Stimulated activated CD8-positive, alpha-beta memory T cell treated with anti-CD3 and anti-CD28 coated beads, Interleukin-7, amount 100 ng/mL, for 48 hours (primary cell): ENCODE measurements around the gene ZBED1.
"Not testable (repeated sequence)": the region's sequence is repeated elsewhere in the genome, so short reads cannot be mapped to it uniquely, and the experiment has no call there.

ENCODE experiments used
- DNase-seq, 2 donors: peaks; one replicate each; pipeline ENCODE4 v3.0.0-alpha.2; 2020; ENCODE audit warnings: low read depth in 1 of 2; ENCODE audit errors: extremely low read depth in 1 of 2

ZBED1 gene

DNA sequence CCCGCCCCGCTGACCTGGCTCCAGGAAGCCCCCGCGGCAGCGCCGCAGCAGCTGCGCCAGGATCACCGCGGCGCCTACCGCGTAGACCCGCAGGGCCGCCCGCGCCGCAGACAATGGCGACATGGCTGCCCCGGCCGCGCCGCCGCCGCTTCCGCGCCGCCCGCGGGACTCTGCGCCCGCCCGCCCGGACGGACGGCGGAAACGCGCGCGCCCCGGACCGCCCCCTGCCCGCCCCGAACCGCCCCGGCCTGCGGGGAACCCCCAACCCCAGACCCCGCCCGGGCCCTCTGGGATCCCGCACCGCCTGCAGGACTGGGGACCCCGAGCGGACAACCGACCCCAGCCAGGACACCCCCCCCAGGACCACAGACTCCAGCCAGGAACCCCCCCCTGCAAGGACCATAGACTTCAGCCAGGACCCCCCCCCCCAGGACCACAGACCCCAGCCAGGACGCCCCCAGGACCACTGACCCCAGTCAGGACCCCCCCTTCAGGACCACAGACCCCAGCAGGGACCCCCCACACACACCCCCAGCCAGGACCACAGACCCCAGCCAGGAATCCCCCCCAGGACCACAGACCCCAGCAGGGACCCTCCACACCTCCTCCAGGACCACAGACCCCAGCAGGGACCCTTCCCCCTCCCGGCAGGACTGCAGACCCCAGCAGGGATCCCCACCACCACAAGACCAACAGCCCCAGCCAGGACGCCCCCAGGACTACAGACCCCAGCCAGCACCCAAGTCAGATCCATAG lies at the start of gene ZBED1, which contains the start of gene DHRSX:
TSS of gene ZBED1 (minus strand) at position 174 of the 756 bp plus-strand sequence. CDS start 10,257 bp downstream, outside the sequence.
TSS of gene DHRSX (minus strand) at position 174 of the 756 bp plus-strand sequence. CDS start at position 123, 51 bp downstream.
- peak; percentile 14 to 38 for DNase-seq

- no peak for DNase-seq
Observed at GRCh38 chrX:2549876-2550275, 49.1 kb upstream of the ZBED1 start.

DNA sequence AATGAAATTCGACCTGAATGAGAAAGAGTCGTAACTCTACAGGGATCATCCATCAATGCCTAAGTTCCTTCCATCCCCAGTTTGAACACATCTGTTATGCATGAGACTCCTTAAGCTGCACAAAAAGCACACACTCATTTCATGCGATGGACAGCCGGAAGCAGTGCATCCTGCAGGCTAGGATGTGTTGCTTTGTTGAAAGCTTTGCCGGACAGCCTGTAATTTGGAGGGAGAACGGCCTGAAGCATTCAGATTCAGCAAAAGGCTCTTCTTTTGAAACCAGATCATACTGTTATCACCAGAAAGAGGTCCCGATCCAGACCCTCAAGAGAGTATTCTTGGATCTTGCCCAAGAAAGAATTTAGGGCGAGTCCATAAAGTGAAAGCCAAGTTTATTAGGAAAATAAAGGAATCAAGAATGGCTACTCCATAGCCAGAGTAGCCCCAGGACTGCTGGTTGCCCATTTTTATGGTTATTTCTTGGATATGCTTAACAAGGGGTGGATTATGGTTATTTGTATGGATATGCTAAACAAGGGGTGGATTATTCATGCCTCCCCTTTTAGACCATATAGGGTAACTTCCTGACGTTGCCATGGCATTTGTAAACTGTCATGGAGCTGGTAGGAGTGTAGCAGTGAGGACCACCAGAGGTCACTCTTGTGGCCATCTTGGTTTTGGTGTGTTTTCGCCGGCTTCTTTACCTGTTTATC lies 48.1 kb upstream of the ZBED1 start:
- no peak for DNase-seq

DNA sequence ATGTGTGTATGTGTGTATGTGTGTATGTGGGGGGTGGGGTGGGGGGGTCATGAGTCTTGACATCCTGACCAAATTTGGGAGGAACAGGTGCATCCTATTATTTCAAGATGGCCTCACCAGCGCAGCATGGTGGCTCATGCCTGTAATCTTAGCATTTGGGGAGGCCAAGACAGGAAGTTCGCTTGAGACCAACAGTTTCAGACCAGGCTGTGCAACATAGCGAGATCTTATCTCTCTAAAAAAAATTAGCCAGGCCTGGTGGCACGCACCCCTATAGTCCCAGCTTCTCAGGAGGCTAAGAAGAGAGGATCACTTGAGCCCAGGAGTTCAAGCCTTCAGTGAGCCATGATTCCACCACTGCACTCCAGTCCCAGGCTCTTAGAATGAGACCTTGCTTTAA lies 47.0 kb upstream of the ZBED1 start:
- no peak for DNase-seq

DNA sequence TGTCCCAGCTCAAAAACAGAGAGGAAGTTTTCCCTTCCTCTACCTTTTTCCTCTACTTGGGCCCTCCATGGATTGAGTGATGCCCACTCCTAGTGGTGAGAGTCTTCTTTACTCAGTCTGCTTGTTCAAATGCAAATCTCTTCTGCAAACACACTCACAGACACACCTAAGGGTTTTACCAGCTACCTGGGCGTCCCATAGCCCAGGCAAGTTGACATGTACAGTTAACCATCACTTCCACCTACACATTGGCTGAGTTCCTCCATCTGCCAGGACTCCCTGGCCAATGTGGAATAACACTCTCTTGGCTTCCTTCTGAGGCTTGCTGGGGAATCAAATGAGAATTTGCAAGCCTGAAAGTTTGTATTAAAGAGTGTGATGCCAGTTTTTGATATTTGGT lies 45.7 kb upstream of the ZBED1 start:
- DNase-seq = no peak

GRCh38 chrX:2545144-2545543 lies 44.4 kb upstream of the ZBED1 start:
- no peak for DNase-seq

DNA sequence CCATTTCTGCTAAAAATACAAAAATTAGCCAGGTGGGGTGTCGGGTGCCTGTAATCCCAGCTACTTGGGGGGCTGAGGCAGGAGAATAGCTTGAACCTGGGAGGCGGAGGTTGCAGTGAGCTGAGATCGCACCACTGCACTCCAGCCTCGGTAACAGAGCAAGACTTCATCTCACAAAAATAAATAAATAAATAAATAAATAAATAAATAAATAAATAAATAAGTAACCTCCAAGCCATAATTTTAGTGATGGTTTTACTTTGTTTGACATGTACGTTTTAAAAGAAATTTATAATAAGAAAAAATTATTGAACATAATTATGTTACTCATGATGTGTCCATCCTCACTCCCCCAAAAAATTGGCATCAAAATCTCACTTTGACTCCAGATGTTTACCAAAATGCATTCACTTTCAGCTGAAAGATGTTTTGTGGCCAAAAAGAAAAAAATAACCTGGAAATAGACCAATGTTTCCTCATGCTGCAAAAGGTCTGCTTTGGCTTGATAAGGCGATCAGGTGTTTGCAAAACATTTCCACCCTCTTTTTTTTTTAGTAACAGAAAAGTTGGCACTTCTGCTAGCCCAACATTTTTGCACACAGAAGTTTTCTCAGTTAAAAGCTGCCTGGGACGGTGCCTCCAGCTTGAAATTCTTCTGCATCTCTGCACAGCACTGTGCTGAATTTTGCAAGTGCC lies 42.2 kb upstream of the ZBED1 start:
- DNase-seq = no peak

- DNase-seq = no peak
Observed at GRCh38 chrX:2541603-2542002, 40.8 kb upstream of the ZBED1 start.

- DNase-seq = no peak
Observed at GRCh38 chrX:2540426-2540947, 39.7 kb upstream of the ZBED1 start.

DNA sequence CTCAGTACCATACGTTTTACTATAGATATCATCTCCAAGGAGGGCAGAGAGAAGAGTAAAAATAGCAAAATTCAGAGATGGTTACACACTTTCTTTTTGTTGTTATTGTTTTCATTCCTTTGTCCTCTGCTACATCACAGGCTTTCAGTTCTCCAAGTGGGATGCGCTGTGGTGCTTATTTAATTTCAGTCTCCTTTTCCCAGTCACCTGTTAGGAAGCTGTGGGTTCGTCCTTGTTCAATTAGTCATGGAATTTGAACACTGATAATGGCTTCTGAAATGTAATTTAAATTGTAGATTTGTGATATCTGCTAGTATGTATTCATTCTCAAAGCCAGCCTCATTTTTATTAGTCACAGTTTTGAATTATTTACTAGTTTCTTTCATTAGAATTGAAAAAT lies 38.8 kb upstream of the ZBED1 start:
- DNase-seq = no peak

DNA sequence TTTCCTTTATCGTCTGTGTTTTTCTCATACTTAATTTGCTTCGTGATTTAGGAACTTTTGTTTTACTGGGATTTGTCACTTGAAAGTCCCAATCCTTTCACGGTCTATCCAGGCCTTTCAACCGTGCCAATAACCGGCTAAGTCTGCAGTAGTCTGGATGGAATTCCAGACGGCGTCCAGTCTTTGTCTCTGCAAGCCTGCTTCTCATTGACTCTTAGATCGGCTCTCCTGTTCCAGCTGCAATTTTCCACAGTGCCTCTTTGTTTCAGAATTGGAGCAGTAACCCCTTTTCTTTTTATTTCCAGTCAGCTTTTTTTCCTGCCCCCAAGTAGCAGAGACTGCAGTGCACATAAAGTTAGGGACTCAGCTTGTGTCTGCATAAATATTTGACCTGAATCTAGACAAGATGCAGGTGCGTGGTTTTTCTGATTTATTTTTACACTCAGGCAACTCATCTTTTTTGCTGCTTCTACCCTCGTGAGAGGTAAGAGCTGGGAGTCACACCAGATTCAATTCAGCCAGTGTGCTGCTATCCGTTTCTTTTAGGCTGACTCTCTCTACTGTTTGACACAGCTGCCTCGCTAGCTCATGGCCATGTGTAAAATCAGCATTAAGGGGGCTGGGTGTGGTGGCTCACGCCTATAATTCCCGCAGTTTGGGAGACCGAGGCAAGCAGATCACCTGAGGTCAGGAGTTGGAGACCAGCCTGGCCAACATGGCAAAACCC lies 37.4 kb upstream of the ZBED1 start:
- DNase-seq = no peak

GRCh38 chrX:2536974-2537373 lies 36.2 kb upstream of the ZBED1 start:
- DNase-seq = no peak

DNA sequence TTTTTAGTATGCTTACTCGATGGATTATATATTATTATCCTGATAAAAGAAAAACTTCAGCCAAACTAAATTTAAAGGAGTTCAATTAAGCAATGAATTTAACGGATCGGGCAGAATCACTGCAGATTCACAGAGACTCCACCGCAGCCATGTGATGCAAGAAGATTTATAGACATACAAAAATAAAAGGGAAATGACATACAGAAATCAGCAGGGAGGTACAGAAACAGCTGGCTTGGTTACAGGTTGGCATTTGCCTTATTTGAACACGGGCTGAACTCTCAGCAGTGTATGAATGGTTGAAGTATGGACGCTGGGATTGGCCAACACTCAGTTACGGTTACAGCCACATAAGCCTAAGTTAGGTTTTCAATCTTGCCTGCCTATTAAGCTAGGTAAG lies 35.4 kb upstream of the ZBED1 start:
- DNase-seq = no peak

- DNase-seq = not testable (repeated sequence)
Observed at GRCh38 chrX:2534261-2535021, 33.7 kb upstream of the ZBED1 start.

- no peak for DNase-seq
Observed at GRCh38 chrX:2533424-2533823, 32.6 kb upstream of the ZBED1 start.

- DNase-seq = no peak
Observed at GRCh38 chrX:2526390-2526789, 25.6 kb upstream of the ZBED1 start.

DNA sequence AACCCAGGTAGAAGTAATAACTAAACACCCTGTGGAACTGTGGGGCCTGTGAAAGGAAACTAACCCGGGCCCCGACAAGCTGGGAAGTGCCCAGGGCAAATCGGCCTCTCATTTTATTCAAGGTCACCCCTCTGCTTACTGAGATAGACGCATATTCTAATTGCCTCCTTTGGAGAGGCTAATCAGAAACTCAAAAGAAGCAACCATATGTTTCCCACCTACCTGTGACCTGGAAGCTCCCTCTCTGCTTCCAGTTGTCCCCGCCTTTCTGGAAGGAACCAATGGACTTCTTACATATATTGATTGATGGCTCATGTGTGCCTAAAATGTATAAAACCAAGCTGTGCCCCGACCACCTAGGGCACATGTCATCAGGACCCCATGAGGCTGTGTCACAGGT lies 23.1 kb upstream of the ZBED1 start:
- DNase-seq = no peak

DNA sequence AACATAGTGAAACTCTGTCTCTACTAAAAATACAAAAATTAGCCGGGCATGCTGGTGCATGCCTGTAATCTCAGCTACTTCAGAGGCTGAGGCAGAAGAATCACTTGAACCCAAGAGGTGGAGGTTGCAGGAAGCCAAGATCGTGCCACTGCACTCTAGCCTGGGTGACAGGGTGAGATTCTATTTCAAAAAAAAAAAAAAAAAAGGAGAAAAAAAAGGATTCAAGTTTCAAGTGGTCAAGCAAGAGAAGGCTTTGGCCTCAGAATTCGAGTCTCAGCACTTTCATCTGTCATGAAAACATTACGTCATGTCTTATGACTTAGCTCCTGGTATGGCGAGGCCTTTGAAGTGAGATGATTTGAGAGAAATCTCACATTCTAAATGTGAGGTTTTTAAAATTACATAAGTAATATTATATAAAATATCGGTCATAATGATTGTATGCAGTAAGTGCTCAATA lies 21.2 kb upstream of the ZBED1 start:
- no peak for DNase-seq

DNA sequence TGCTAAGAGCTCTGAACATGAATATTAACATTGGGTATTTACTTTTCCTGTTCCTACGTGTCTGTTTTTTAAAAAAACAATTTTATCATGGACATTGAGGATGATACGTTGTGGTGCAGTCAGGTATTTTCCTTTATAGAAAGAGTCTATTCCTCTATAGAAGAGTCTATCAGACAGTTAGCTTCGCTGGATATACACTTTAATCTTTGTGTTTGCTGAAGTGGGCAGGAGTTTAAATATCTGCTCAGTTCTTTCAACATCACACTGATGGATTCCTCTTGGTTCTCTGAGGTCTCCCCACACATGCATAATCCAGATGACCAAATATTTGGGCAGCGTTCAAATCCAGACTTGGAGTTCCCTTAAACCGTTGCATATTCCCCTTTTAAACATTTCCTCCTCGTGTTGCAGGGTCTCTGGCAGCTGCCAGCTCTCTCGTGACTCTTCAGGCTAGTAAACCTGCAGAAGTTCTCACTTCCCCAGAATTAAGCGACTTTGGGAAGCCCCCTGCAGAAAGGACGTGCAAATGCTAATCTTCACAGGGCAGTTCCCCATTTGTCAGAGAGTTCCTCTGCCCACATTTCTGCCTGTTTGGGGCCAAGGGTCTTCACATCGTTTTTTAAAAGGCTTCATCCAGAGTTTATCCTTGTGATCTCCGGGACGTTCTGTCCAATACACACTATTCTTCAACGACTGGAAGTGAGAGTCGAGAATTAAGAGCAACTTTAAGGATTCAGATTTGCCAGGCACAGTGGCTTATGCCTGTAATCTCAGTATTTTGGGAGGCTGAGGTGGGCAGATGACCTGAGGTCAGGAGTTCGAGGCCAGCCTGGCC lies 20.5 kb upstream of the ZBED1 start:
- no peak for DNase-seq
